A549 (cell line): ENCODE data around the gene HMOX1. TPM values are rescaled to one million over a fixed set of nuclear protein-coding genes. Genes with fewer than 3 reads are reported as not detected.

ENCODE experiments used
- ATAC-seq, 2 experiments: fragments of 200-7000 bp in 1 of 2; fragments of >200 bp in 1 of 2; cut with Nextera tagmentation in 1 of 2; cut with Tn5 transposase in 1 of 2; 3 replicates each; pipeline versions ENCODE4 v1.8.0 to v1.9.1; 2018 to 2020; ENCODE audit warnings: mild to moderate bottlenecking in 1 of 2, moderate library complexity in 1 of 2
- CTCF ChIA-PET: fragments of 300-600 bp; sonication (Branson Sonifier 250); formaldehyde crosslinking; extraction: SDS; loops from one replicate; lab custom pipeline; 2021; ENCODE audit warnings: antibody characterized with exemption, inconsistent platforms; lab: Yijun Ruan, JAX
- POLR2A ChIA-PET: fragments of 350-600 bp; formaldehyde crosslinking; extraction: SDS; loops from one replicate; lab custom pipeline; 2021; ENCODE audit warnings: antibody characterized with exemption, inconsistent platforms; lab: Yijun Ruan, JAX
- DNase-seq, 2 experiments: peaks; one replicate each; pipeline versions ENCODE4 v3.0.0 to v3.0.0-alpha.2; 2011 to 2016; ENCODE audit warnings: low read depth in 1 of 2, low spot score in 1 of 2
- FAIRE-seq: peaks from 2 replicates; lab custom pipeline; 2011; peaks lifted over from hg19 to GRCh38; lab: Jason Lieb, UNC
- H3K27ac ChIP-seq, 2 experiments: fragments of >200 bp; sonication (Bioruptor Twin); formaldehyde crosslinking; 3 replicates each; pipeline ENCODE4 v1.5.1; 2016 to 2017
- H3K4me1 ChIP-seq: fragments of >200 bp; sonication (Bioruptor Twin); formaldehyde crosslinking; 3 replicates; pipeline ENCODE4 v1.6.1; 2016
- H3K4me2 ChIP-seq: fragments of >200 bp; sonication (Bioruptor Twin); formaldehyde crosslinking; 3 replicates; pipeline ENCODE4 v1.6.1; 2016
- H3K4me3 ChIP-seq: fragments of >200 bp; sonication (Bioruptor Twin); formaldehyde crosslinking; 3 replicates; pipeline ENCODE4 v1.5.1; 2016
- H3K9me3 ChIP-seq: fragments of >200 bp; sonication (Bioruptor Twin); formaldehyde crosslinking; 3 replicates; pipeline ENCODE4 v1.6.1; 2016
- ATOH8 ChIP-seq: fragments of 250-450 bp; sonication (Bioruptor Pico); IDR thresholded peaks from 2 replicates; pipeline ENCODE4 v1.5.0; 2020; ENCODE audit warnings: low read depth, mild to moderate bottlenecking, moderate library complexity
- BHLHE40 ChIP-seq: IDR thresholded peaks from 2 replicates; pipeline ENCODE4 v1.6.1; 2012; ENCODE audit warnings: low read depth, low read length, inconsistent platforms
- CEBPB ChIP-seq, 2 experiments: fragments of >200 bp in 1 of 2; sonication (Bioruptor Twin) in 1 of 2; formaldehyde crosslinking in 1 of 2; IDR thresholded peaks; 2 replicates each; pipeline ENCODE4 v1.6.1; 2012 to 2016
- CHD4 ChIP-seq: fragments of 200-600 bp; sonication (generic); IDR thresholded peaks from 2 replicates; pipeline ENCODE4 v1.6.1; 2016; ENCODE audit warnings: antibody characterized with exemption, mild to moderate bottlenecking, borderline replicate concordance
- CTCF ChIP-seq: fragments of >200 bp; sonication (Bioruptor Twin); formaldehyde crosslinking; IDR thresholded peaks from 3 replicates; pipeline ENCODE4 v1.5.1; 2016
- E2F6 ChIP-seq: IDR thresholded peaks from 2 replicates; pipeline ENCODE4 v1.6.1; 2012; ENCODE audit warnings: low read depth, borderline replicate concordance
- EHMT2 ChIP-seq: fragments of 200-600 bp; sonication (generic); IDR thresholded peaks from 2 replicates; pipeline ENCODE4 v1.6.1; 2016; ENCODE audit warnings: antibody characterized with exemption, low read depth, mild to moderate bottlenecking, moderate library complexity
- FOXS1 ChIP-seq: fragments of 250-450 bp; sonication (Bioruptor Pico); IDR thresholded peaks from 2 replicates; pipeline ENCODE4 v1.5.0; 2020; ENCODE audit warnings: mild to moderate bottlenecking, moderate library complexity
- HEYL ChIP-seq: fragments of 250-450 bp; sonication (Bioruptor Pico); IDR thresholded peaks from 2 replicates; pipeline ENCODE4 v1.8.0; 2021; ENCODE audit warnings: mild to moderate bottlenecking, moderate library complexity
- HOXA7 ChIP-seq: fragments of 250-450 bp; sonication (Bioruptor Pico); IDR thresholded peaks from 2 replicates; pipeline ENCODE4 v1.5.0; 2020; ENCODE audit warnings: mild to moderate bottlenecking, moderate library complexity
- KDM1A ChIP-seq: fragments of 200-600 bp; sonication (generic); IDR thresholded peaks from 2 replicates; pipeline ENCODE4 v1.6.1; 2016; ENCODE audit warnings: low read depth, mild to moderate bottlenecking
- MAZ ChIP-seq: fragments of 150-350 bp; IDR thresholded peaks from 2 replicates; pipeline ENCODE4 v1.6.1; 2014; ENCODE audit warnings: antibody characterized with exemption, low read depth, low read length, borderline replicate concordance
- NR3C1 ChIP-seq: fragments of >200 bp; sonication (Bioruptor Twin); formaldehyde crosslinking; IDR thresholded peaks from 3 replicates; pipeline ENCODE4 v1.6.1; 2017
- PHF8 ChIP-seq: fragments of 200-600 bp; sonication (generic); IDR thresholded peaks from 2 replicates; pipeline ENCODE4 v1.6.1; 2016; ENCODE audit warnings: low read depth, mild to moderate bottlenecking, antibody characterized with exemption, moderate library complexity, borderline replicate concordance
- SMC3 ChIP-seq: fragments of >200 bp; sonication (Bioruptor Twin); formaldehyde crosslinking; IDR thresholded peaks from 3 replicates; pipeline ENCODE4 v1.6.1; 2018; ENCODE audit warnings: inconsistent platforms
- ZC3H11A ChIP-seq: fragments of 450-650 bp; IDR thresholded peaks from 2 replicates; pipeline ENCODE4 v1.6.1; 2014; ENCODE audit warnings: antibody characterized with exemption, mild to moderate bottlenecking
- ZNF302 ChIP-seq: fragments of 250-450 bp; sonication (Bioruptor Pico); IDR thresholded peaks from 2 replicates; pipeline ENCODE4 v1.9.0; 2021; ENCODE audit warnings: inconsistent platforms, mild to moderate bottlenecking, moderate library complexity
- ZSCAN20 ChIP-seq: fragments of 250-450 bp; sonication (Bioruptor Pico); IDR thresholded peaks from 2 replicates; pipeline ENCODE4 v1.8.0; 2022; ENCODE audit warnings: mild to moderate bottlenecking, moderate library complexity
- WGBS: methylation state at CpG from one replicate; pipeline ENCODE4 v1.1.6; 2017; ENCODE audit errors: missing lambda C conversion rate; 5-methylcytosine and 5-hydroxymethylcytosine counted together
- polyA plus RNA-seq, 4 experiments: library from polyadenylated mRNA; depleted of rRNA in 3 of 4; stranded (reverse); fragments of >200 nt; fragmentation: RNase III in 1 of 4; extraction: RNeasy Plus Mini Kit Qiagen cat#74134 plus additional on column Dnase treatment in 1 of 4; gene quantifications; 2 replicates in 3 of 4; 3 replicates in 1 of 4; pipeline ENCODE4 v1.2.3, GENCODE V29; 2011 to 2017

Gene HMOX1
- polyA plus RNA-seq, 2 of the 4 experiments (the other 2 are of a cell fraction): 97.7 to 506 TPM

- FAIRE-seq (no peak), DNase-seq (no peak), ATAC-seq (no peak)
- Histone ChIP-seq H3K4me1 (0 out of 3 replicates have a peak, but pooled peaks cover 2% of the 10 kb centered on the region), H3K4me3 (no peak overlapping the region), H3K4me2 (no peak overlapping the region), H3K27ac (no peak overlapping the region), H3K9me3 (no peaks in the 10 kb centered on the region)
- TF ChIP-seq KDM1A (no peak), BHLHE40 (no peak), EHMT2 (no peak), CHD4 (no peak), HEYL (no peak), ZSCAN20 (CRISPR knock-in tag) (no peak), ZNF302 (CRISPR knock-in tag) (no peak), PHF8 (no peak), ATOH8 (no peak), NR3C1 (no peak), E2F6 (no peak), HOXA7 (CRISPR knock-in tag) (no peak), FOXS1 (CRISPR knock-in tag) (no peak)
- 90% methylated on average over 5 of the region's 14 CpGs for WGBS
- CTCF ChIA-PET: interaction anchor here (0.5 to 0.9 kb wide), 2 partner anchors 15 to 86 kb away, joined by 3 to 4 read pairs; no protein-coding TSS in a partner anchor
- POLR2A ChIA-PET: no interaction called here
Measured at GRCh38 chr22:35344956-35345690, 35.8 kb upstream of the HMOX1 start.

GRCh38 chr22:35345808-35346505, 34.9 kb upstream of the HMOX1 start:
- ATAC-seq (no peak), FAIRE-seq (no peak), DNase-seq (no peak)
- TF ChIP-seq PHF8: no peak
- TF ChIP-seq CTCF: no peak
- TF ChIP-seq CEBPB (IDR thresholded peaks at IDR 0.05): no peak
- TF ChIP-seq ZC3H11A: no peak
- no peak for TF ChIP-seq MAZ
- no peak for TF ChIP-seq SMC3
- no peak for TF ChIP-seq FOXS1 (CRISPR knock-in tag)
- 0 out of 3 replicates have a peak, but pooled peaks cover 7% of the 10 kb centered on the region for H3K4me1 ChIP-seq
- POLR2A ChIA-PET: no interaction called here
- WGBS: 81% methylated on average over 7 of the region's 11 CpGs
- CTCF ChIA-PET: interaction anchor here (0.9 kb wide), 1 partner anchor 85 kb away, joined by 3 read pairs; no protein-coding TSS in a partner anchor
- H3K4me3 ChIP-seq: no peak overlapping the region
- H3K9me3 ChIP-seq: no peaks in the 10 kb centered on the region
- no peak overlapping the region for H3K27ac ChIP-seq
- no peak overlapping the region for H3K4me2 ChIP-seq
